GM03348 (cell line): Measurements from ENCODE around the gene WWC1.

Source experiments
- DNase-seq: peaks from one replicate; pipeline ENCODE4 v3.0.0; 2012; ENCODE audit warnings: low spot score

WWC1 gene

GRCh38 chr5:168364750-168365550 lies 73.5 kb downstream of the WWC1 start:
- DNase-seq: peak; percentile 47

- DNase-seq: peak; percentile 80
Measured at GRCh38 chr5:168365581-168366081, 74.2 kb downstream of the WWC1 start.

- DNase-seq: peak; percentile 80
Measured at GRCh38 chr5:168366116-168366515, 74.7 kb downstream of the WWC1 start.

- no peak for DNase-seq
Measured at GRCh38 chr5:168368854-168369253, 77.4 kb downstream of the WWC1 start.

GRCh38 chr5:168370831-168371230 lies 79.4 kb downstream of the WWC1 start:
- no peak for DNase-seq

GRCh38 chr5:168372356-168372946 lies 81.0 kb downstream of the WWC1 start:
- no peak for DNase-seq

GRCh38 chr5:168374532-168374931 lies 83.1 kb downstream of the WWC1 start:
- DNase-seq: no peak

- no peak for DNase-seq
Measured at GRCh38 chr5:168375214-168375613, 83.8 kb downstream of the WWC1 start.

GRCh38 chr5:168377525-168377924 lies 86.1 kb downstream of the WWC1 start:
- DNase-seq: no peak

GRCh38 chr5:168378741-168379140 lies 87.3 kb downstream of the WWC1 start:
- DNase-seq: no peak

GRCh38 chr5:168382421-168382820 lies 91.0 kb downstream of the WWC1 start:
- no peak for DNase-seq

- no peak for DNase-seq
Measured at GRCh38 chr5:168390491-168390890, 99.0 kb downstream of the WWC1 start.

GRCh38 chr5:168393773-168394172 lies 102.3 kb downstream of the WWC1 start:
- DNase-seq: no peak

- no peak for DNase-seq
Measured at GRCh38 chr5:168400429-168401220, 109.2 kb downstream of the WWC1 start.

GRCh38 chr5:168401226-168401625 lies 109.8 kb downstream of the WWC1 start:
- no peak for DNase-seq

GRCh38 chr5:168401880-168402279 lies 110.4 kb downstream of the WWC1 start:
- no peak for DNase-seq

- peak; percentile 88 for DNase-seq
Measured at GRCh38 chr5:168404365-168404764, 112.9 kb downstream of the WWC1 start.

GRCh38 chr5:168407211-168407610 lies 115.8 kb downstream of the WWC1 start:
- no peak for DNase-seq

GRCh38 chr5:168408561-168409305 lies 117.3 kb downstream of the WWC1 start:
- peak; percentile 39 for DNase-seq

GRCh38 chr5:168409591-168410458 lies 118.4 kb downstream of the WWC1 start:
- peak; percentile 68 for DNase-seq

GRCh38 chr5:168411871-168412270 lies 120.4 kb downstream of the WWC1 start:
- DNase-seq: no peak
